HCT116 (cell line): ENCODE measurements around the gene SKP2. TPM values are rescaled to one million over a fixed set of nuclear protein-coding genes. Genes with fewer than 3 reads are reported as not detected.

Experiments
- ATAC-seq: fragments of 200-7000 bp; cut with Tn5 transposase; 2 replicates; pipeline ENCODE4 v1.9.1; 2020; ENCODE audit warnings: mild to moderate bottlenecking, moderate library complexity
- BruUV-seq: library from RNA; stranded (reverse); fragments of 400-500 nt; replicated peaks from 2 replicates; lab custom pipeline; 2021; lab: Mats Ljungman, UMichigan
- CTCF ChIA-PET: fragments of 300-600 bp; sonication (Branson Sonifier 250); formaldehyde crosslinking; loops from one replicate; lab custom pipeline; 2021; ENCODE audit warnings: antibody characterized with exemption; lab: Charles Lee
- POLR2A ChIA-PET: fragments of 300-600, 350-600 bp; sonication (Branson Sonifier 250); formaldehyde crosslinking; loops from one replicate; lab custom pipeline; 2021; ENCODE audit warnings: antibody characterized with exemption; lab: Charles Lee
- RAD21 ChIA-PET, 2 experiments: fragments of 300-600 bp; sonication (Branson Sonifier 250); formaldehyde crosslinking; loops; one replicate each; lab custom pipeline; 2023; ENCODE audit warnings: low total read pairs in 2 of 2; ENCODE audit not compliant: uncharacterized antibody in 2 of 2, unreplicated experiment in 2 of 2, low non-redundant PET in 1 of 2; lab: Charles Lee
- DNase-seq: peaks from one replicate; pipeline ENCODE4 v3.0.0-alpha.2; 2010; ENCODE audit warnings: low read depth, low spot score
- H2AFZ ChIP-seq: fragments of 200-600 bp; shearing (Covaris generic), sonication (generic); 2 replicates; pipeline ENCODE4 v1.6.1; 2017; ENCODE audit warnings: low read depth, mixed run types, mixed read lengths, antibody characterized with exemption, low read length; ENCODE audit not compliant: poor library complexity, severe bottlenecking
- H3K27ac ChIP-seq: 2 replicates; pipeline ENCODE4 v1.5.1; 2012; ENCODE audit warnings: low read depth, low read length
- H3K27me3 ChIP-seq: fragments of 200-600 bp; sonication (generic); 2 replicates; pipeline ENCODE4 v1.6.1; 2016; ENCODE audit warnings: mixed run types, low read length, mixed read lengths; ENCODE audit not compliant: insufficient read depth
- H3K36me3 ChIP-seq, 2 experiments: fragments of 200-500 bp in 1 of 2; fragments of 200-600 bp in 1 of 2; sonication (Bioruptor generic) in 1 of 2; sonication (generic) in 1 of 2; 2 replicates each; pipeline versions ENCODE4 v1.5.1 to v1.6.1; 2014 to 2016; ENCODE audit warnings: low read length in 2 of 2, inconsistent platforms in 1 of 2, mixed read lengths in 1 of 2, mixed run types in 1 of 2; ENCODE audit not compliant: insufficient read depth in 2 of 2, control insufficient read depth in 1 of 2
- H3K4me1 ChIP-seq, 2 experiments: fragments of 200-600 bp in 1 of 2; sonication (generic) in 1 of 2; 2 replicates each; pipeline versions ENCODE4 v1.5.1 to v1.6.1; 2012 to 2017; ENCODE audit warnings: low read length in 2 of 2, inconsistent platforms in 1 of 2, mild to moderate bottlenecking in 1 of 2, mixed read lengths in 1 of 2, mixed run types in 1 of 2, moderate library complexity in 1 of 2; ENCODE audit not compliant: insufficient read depth in 2 of 2, control insufficient read depth in 1 of 2
- H3K4me2 ChIP-seq: fragments of 200-600 bp; sonication (generic); 2 replicates; pipeline ENCODE4 v1.6.1; 2017; ENCODE audit warnings: mixed run types, low read length, mixed read lengths
- H3K4me3 ChIP-seq, 2 experiments: fragments of 200-600 bp in 1 of 2; sonication (generic) in 1 of 2; replicated peaks in 1 of 2; 2 replicates each; pipeline ENCODE4 v1.5.1; 2011 to 2016; ENCODE audit warnings: low read length in 2 of 2, control low read depth in 1 of 2, low read depth in 1 of 2, mild to moderate bottlenecking in 1 of 2, mixed read lengths in 1 of 2, mixed run types in 1 of 2
- H3K79me2 ChIP-seq: fragments of 200-600 bp; sonication (generic); 2 replicates; pipeline ENCODE4 v1.6.1; 2017; ENCODE audit warnings: mild to moderate bottlenecking, mixed run types, low read length, moderate library complexity, mixed read lengths; ENCODE audit not compliant: insufficient read depth
- H3K9ac ChIP-seq: fragments of 200-600 bp; sonication (generic); 2 replicates; pipeline ENCODE4 v1.6.1; 2016; ENCODE audit warnings: low read length, mixed read lengths
- H3K9me2 ChIP-seq: fragments of 200-600 bp; sonication (generic), shearing (Covaris generic); 2 replicates; pipeline ENCODE4 v1.6.1; 2017; ENCODE audit warnings: mixed run types, mild to moderate bottlenecking, moderate library complexity; ENCODE audit not compliant: insufficient read depth
- H3K9me3 ChIP-seq, 2 experiments: fragments of 200-500 bp in 1 of 2; fragments of 200-600 bp in 1 of 2; sonication (Bioruptor generic) in 1 of 2; sonication (generic) in 1 of 2; 2 replicates each; pipeline ENCODE4 v1.6.1; 2014 to 2017; ENCODE audit warnings: low read length in 2 of 2, mixed read lengths in 2 of 2, inconsistent platforms in 1 of 2, low read depth in 1 of 2, mild to moderate bottlenecking in 1 of 2, mixed run types in 1 of 2, moderate library complexity in 1 of 2; ENCODE audit not compliant: control insufficient read depth in 1 of 2, insufficient read depth in 1 of 2
- H4K20me1 ChIP-seq: fragments of 200-600 bp; sonication (generic), shearing (Covaris generic); 2 replicates; pipeline ENCODE4 v1.6.1; 2017; ENCODE audit warnings: mixed run types, mild to moderate bottlenecking, moderate library complexity; ENCODE audit not compliant: insufficient read depth
- EGR1 ChIP-seq: IDR thresholded peaks from 2 replicates; pipeline ENCODE4 v1.6.1; 2012; ENCODE audit warnings: low read depth
- EZH2 ChIP-seq: fragments of 200-600 bp; sonication (generic); IDR thresholded peaks from 2 replicates; pipeline ENCODE4 v1.6.1; 2017; ENCODE audit warnings: antibody characterized with exemption, mixed run types
- JUND ChIP-seq: IDR thresholded peaks from 2 replicates; pipeline ENCODE4 v1.6.1; 2012
- POLR2A ChIP-seq: IDR thresholded peaks from 2 replicates; pipeline ENCODE4 v1.7.0; 2011; ENCODE audit warnings: borderline replicate concordance; ENCODE audit not compliant: insufficient read depth, insufficient read length; ENCODE audit errors: extremely low read depth
- POLR2AphosphoS5 ChIP-seq: IDR thresholded peaks from 2 replicates; pipeline ENCODE4 v1.6.1; 2011; ENCODE audit warnings: mild to moderate bottlenecking, low read depth, low read length, moderate library complexity
- RAD21 ChIP-seq: IDR thresholded peaks from 2 replicates; pipeline ENCODE4 v1.6.1; 2012; ENCODE audit warnings: low read depth, mild to moderate bottlenecking
- SIN3A ChIP-seq: IDR thresholded peaks from 2 replicates; pipeline ENCODE4 v1.6.1; 2012; ENCODE audit warnings: low read depth
- SRF ChIP-seq: IDR thresholded peaks from 2 replicates; pipeline ENCODE4 v1.6.1; 2012; ENCODE audit warnings: low read depth
- TCF7L2 ChIP-seq: IDR thresholded peaks from 2 replicates; pipeline ENCODE4 v1.7.0; 2011; ENCODE audit warnings: borderline replicate concordance, inconsistent platforms; ENCODE audit not compliant: insufficient read depth, insufficient read length; ENCODE audit errors: extremely low read depth
- YY1 ChIP-seq: IDR thresholded peaks from 2 replicates; pipeline ENCODE4 v1.6.1; 2011; ENCODE audit warnings: low read length, low read depth, moderate library complexity, mild to moderate bottlenecking; ENCODE audit not compliant: insufficient replicate concordance; ENCODE audit errors: extremely low read depth
- ZBTB33 ChIP-seq: IDR thresholded peaks from 2 replicates; pipeline ENCODE4 v1.6.1; 2011; ENCODE audit warnings: mild to moderate bottlenecking, low read length, moderate library complexity; ENCODE audit not compliant: insufficient replicate concordance; ENCODE audit errors: extremely low read depth
- ZFX ChIP-seq: fragments of 450-650 bp; IDR thresholded peaks from 2 replicates; pipeline ENCODE4 v1.6.1; 2017
- ZNF274 ChIP-seq: fragments of 200-500 bp; sonication (Bioruptor generic); IDR thresholded peaks from 2 replicates; pipeline ENCODE4 v1.6.1; 2014; ENCODE audit warnings: mild to moderate bottlenecking, low read depth, low read length, inconsistent platforms
- intact Hi-C: fragments of 100-400 bp; cut with micrococcal nuclease; formaldehyde crosslinking; loops from 2 replicates; pipeline ENCODE4 v1.10.0; 2022
- total RNA-seq: library from RNA; stranded (reverse); gene quantifications from one replicate; pipeline ENCODE4 v1.2.1, GENCODE V29; 2021; ENCODE audit not compliant: unreplicated experiment
- TF ChIP-seq, protein P1 (sequence below): IDR thresholded peaks from 2 replicates; pipeline ENCODE4 v1.6.1; 2012
- TF ChIP-seq, protein P2 (sequence below), 3 experiments: fragments of 200-600 bp in 1 of 3; sonication (generic) in 1 of 3; IDR thresholded peaks in 2 of 3; conservative IDR thresholded peaks in 1 of 3; 2 replicates each; pipeline ENCODE4 v1.5.1; 2012 to 2017; ENCODE audit warnings: low read depth in 2 of 3, low read length in 2 of 3, antibody characterized with exemption in 1 of 3, borderline replicate concordance in 1 of 3, control low read depth in 1 of 3, mild to moderate bottlenecking in 1 of 3, mixed read lengths in 1 of 3, mixed run types in 1 of 3, moderate library complexity in 1 of 3; ENCODE audit not compliant: insufficient read depth in 1 of 3
- TF ChIP-seq, protein P3 (sequence below): IDR thresholded peaks from 2 replicates; pipeline ENCODE4 v1.6.1; 2012

SKP2 gene
- total RNA-seq, 1 experiment from 2014 or later: 44.3 TPM

DNA sequence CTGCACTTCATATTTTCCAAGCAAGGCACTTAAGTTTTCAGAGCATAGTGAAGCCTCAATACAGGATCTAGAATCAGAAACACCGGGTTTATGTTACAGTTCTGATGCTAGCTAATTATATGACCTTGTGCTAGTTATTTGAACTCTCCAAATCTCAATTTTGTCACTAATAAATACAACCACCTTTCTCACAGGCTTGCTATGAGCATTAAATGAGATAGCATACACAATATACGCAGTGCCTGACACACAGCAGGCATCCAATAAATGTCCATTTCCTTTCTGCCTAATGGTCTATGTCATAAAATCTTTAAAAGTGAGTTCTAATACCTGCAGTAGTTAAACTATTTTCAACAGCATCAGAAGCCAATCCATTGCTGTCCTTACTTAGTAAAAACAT, 56.9 kb downstream of the SKP2 start:
- Histone ChIP-seq H3K9ac (no peak overlapping the region), H3K27me3 (no peaks in the 10 kb centered on the region), H3K36me3 (peaks cover 0 to 2% of the 10 kb centered on the region in 2 experiments; a peak in 1 of 4 replicates), H3K79me2 (no peaks in the 10 kb centered on the region), H3K4me1 (no peaks in the 10 kb centered on the region), H4K20me1 (no peaks in the 10 kb centered on the region), H3K4me2 (no peak overlapping the region), H3K9me2 (no peaks in the 10 kb centered on the region), H2AFZ (no peak overlapping the region), H3K27ac (no peak overlapping the region), H3K9me3 (no peaks in the 10 kb centered on the region), H3K4me3 (no peak overlapping the region)
- no peak for DNase-seq
- ChIA-PET RAD21 (no interaction called here), POLR2A (no interaction called here), CTCF (no interaction called here)
- no TSS peak for BruUV-seq
- TF ChIP-seq YY1 (no peak), TCF7L2 (no peak), JUND (no peak), EGR1 (no peak), ZNF274 (no peak), SRF (no peak)
- TF ChIP-seq, protein P1, sequence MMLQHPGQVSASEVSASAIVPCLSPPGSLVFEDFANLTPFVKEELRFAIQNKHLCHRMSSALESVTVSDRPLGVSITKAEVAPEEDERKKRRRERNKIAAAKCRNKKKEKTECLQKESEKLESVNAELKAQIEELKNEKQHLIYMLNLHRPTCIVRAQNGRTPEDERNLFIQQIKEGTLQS: no peak
- intact Hi-C loops: no loop called here
- no peak for ATAC-seq

DNA sequence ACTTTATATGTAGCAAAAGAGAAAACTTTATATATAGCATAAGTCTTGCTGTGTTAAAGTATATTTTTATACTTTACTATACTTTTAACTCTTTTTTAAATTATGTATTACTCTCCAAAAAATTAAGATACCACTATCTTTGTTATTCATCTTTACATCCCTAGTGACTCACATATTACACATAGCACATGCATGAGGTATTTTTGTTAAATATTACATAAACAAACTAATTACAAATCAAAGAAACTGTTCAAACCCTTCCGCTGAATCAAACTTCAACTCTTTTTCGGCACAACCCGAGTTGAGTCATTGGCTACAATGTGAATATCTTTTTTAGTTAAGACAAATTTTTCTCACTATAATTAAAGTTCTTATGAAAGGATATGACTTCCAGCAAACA, 57.8 kb downstream of the SKP2 start:
- no peak for ATAC-seq
- Histone ChIP-seq H3K9me2 (no peaks in the 10 kb centered on the region), H3K27ac (no peak overlapping the region), H3K4me3 (no peak overlapping the region), H3K4me2 (no peak overlapping the region), H3K79me2 (no peaks in the 10 kb centered on the region), H3K9me3 (no peaks in the 10 kb centered on the region), H4K20me1 (no peaks in the 10 kb centered on the region), H3K27me3 (no peaks in the 10 kb centered on the region), H2AFZ (no peak overlapping the region), H3K4me1 (no peaks in the 10 kb centered on the region), H3K36me3 (peaks cover 0 to 2% of the 10 kb centered on the region in 2 experiments; a peak in 1 of 4 replicates), H3K9ac (no peak overlapping the region)
- RAD21 ChIA-PET: no interaction called here
- no peak for DNase-seq
- POLR2A ChIA-PET: no interaction called here
- CTCF ChIA-PET: no interaction called here
- intact Hi-C loops: no loop called here
- BruUV-seq: no TSS peak
- TF ChIP-seq ZNF274 (no peak), JUND (no peak), YY1 (no peak), SRF (no peak), POLR2AphosphoS5 (no peak), RAD21 (no peak), EZH2 (no peak), TCF7L2 (no peak), ZFX (no peak), POLR2A (no peak), SIN3A (no peak), EGR1 (no peak), ZBTB33 (no peak)
- TF ChIP-seq, protein P2, sequence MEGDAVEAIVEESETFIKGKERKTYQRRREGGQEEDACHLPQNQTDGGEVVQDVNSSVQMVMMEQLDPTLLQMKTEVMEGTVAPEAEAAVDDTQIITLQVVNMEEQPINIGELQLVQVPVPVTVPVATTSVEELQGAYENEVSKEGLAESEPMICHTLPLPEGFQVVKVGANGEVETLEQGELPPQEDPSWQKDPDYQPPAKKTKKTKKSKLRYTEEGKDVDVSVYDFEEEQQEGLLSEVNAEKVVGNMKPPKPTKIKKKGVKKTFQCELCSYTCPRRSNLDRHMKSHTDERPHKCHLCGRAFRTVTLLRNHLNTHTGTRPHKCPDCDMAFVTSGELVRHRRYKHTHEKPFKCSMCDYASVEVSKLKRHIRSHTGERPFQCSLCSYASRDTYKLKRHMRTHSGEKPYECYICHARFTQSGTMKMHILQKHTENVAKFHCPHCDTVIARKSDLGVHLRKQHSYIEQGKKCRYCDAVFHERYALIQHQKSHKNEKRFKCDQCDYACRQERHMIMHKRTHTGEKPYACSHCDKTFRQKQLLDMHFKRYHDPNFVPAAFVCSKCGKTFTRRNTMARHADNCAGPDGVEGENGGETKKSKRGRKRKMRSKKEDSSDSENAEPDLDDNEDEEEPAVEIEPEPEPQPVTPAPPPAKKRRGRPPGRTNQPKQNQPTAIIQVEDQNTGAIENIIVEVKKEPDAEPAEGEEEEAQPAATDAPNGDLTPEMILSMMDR (IDR thresholded peaks at IDR 0.05 in 2 of 3, conservative IDR thresholded peaks at IDR 0.05 in 1 of 3; ENCODE audit: borderline replicate concordance in 1 of 3, insufficient read depth in 1 of 3, low read depth in 2 of 3, low read length in 2 of 3): no peak
- TF ChIP-seq, protein P3, sequence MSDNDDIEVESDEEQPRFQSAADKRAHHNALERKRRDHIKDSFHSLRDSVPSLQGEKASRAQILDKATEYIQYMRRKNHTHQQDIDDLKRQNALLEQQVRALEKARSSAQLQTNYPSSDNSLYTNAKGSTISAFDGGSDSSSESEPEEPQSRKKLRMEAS: no peak
- TF ChIP-seq, protein P1: no peak
